ENCODE results near the gene TMEM132E. TPM values are rescaled to one million over a fixed set of nuclear protein-coding genes. Genes with fewer than 3 reads are reported as not detected.

Gene TMEM132E
- total and polyA plus RNA-seq, 2 of the 8 experiments (the other 6 are each of a cell fraction or from before 2014, with no cell fraction given) = 0.45 to 0.60 TPM

GRCh38 chr17:34672176-34672785 lies 92.9 kb downstream of the TMEM132E start:
- H2AK5ac ChIP-seq (ENCODE audit: low read depth, low read length) = no peak overlapping the region
- no peak overlapping the region for H3K14ac ChIP-seq (ENCODE audit: insufficient read length)
- no peak overlapping the region for H3K4me3 ChIP-seq (ENCODE audit: extremely low read depth in 1 of 4, insufficient read depth in 2 of 4, low read depth in 3 of 4, low read length in 4 of 4)
- H2AFZ ChIP-seq (ENCODE audit: low read length) = no peak overlapping the region
- no peak for DNase-seq (ENCODE audit: low read depth in 1 of 2, low spot score in 2 of 2)
- H3K18ac ChIP-seq (ENCODE audit: extremely low read depth, low read length) = no peak overlapping the region
- ChIA-PET CTCF (ENCODE audit: partially characterized antibody) (interaction anchor here (0.8 to 1.8 kb wide), 2 partner anchors 34 to 41 kb away, joined by 3 to 4 read pairs; no protein-coding TSS in a partner anchor), POLR2A (ENCODE audit: partially characterized antibody) (no interaction called here)
- no peak overlapping the region for H3K4me2 ChIP-seq (ENCODE audit: insufficient read depth in 1 of 2, low read depth in 2 of 2, low read length in 2 of 2)
- no peak overlapping the region for H2BK5ac ChIP-seq (ENCODE audit: low read depth, low read length)
- no peak overlapping the region for H4K8ac ChIP-seq (ENCODE audit: extremely low read depth, insufficient read depth, low read length)
- H2BK12ac ChIP-seq (ENCODE audit: low read depth, low read length) = no peak overlapping the region
- H3K9me3 ChIP-seq (ENCODE audit: insufficient read depth in 2 of 2, low read depth in 1 of 2, low read length in 1 of 2) = no peaks in the 10 kb centered on the region
- no peak overlapping the region for H3K27ac ChIP-seq (ENCODE audit: low read depth, low read length)
- H3K23me2 ChIP-seq (ENCODE audit: low read depth, low read length) = no peaks in the 10 kb centered on the region
- peaks cover 0 to 3% (median 0%) of the 10 kb centered on the region in 4 experiments; a peak in 1 of 7 replicates for H3K4me1 ChIP-seq (replicated peaks in 1 of 4; ENCODE audit: control insufficient read depth in 3 of 4, insufficient read depth in 4 of 4, low read length in 3 of 4)
- no peak for FAIRE-seq
- no peaks in the 10 kb centered on the region for H3K79me2 ChIP-seq (ENCODE audit: control insufficient read depth in 1 of 2, insufficient read depth in 2 of 2, low read length in 2 of 2)
- no peak overlapping the region for H2BK120ac ChIP-seq (replicated peaks; ENCODE audit: low read depth, low read length)
- no peaks in the 10 kb centered on the region for H3K79me1 ChIP-seq (ENCODE audit: low read depth, low read length)
- no peaks in the 10 kb centered on the region for H4K20me1 ChIP-seq (replicated peaks in 1 of 2; ENCODE audit: control insufficient read depth in 1 of 2, insufficient read depth in 2 of 2, low read length in 2 of 2)
- H3K23ac ChIP-seq (ENCODE audit: insufficient read length) = no peak overlapping the region
- H4K91ac ChIP-seq (replicated peaks; ENCODE audit: insufficient read length, low read length) = no peak overlapping the region
- no peaks in the 10 kb centered on the region for H3K36me3 ChIP-seq (ENCODE audit: control insufficient read depth in 2 of 4, insufficient read depth in 4 of 4, low read length in 3 of 4)
- H3K56ac ChIP-seq (replicated peaks; ENCODE audit: insufficient read length, low read depth, low read length) = no peak overlapping the region
- WGBS, 2 experiments (ENCODE audit: extremely low coverage in 1 of 2, insufficient coverage in 1 of 2, insufficient read length in 1 of 2, insufficient replicate concordance in 2 of 2, low coverage in 1 of 2, low lambda C conversion rate in 2 of 2, missing lambda C conversion rate in 1 of 2) = 57% methylated on average over 3 of the region's 3 CpGs; no CpG with 5 or more reads in 1 of the 2 experiments
- H3K27me3 ChIP-seq (replicated peaks in 1 of 4; ENCODE audit: control insufficient read depth in 3 of 4, extremely low read depth in 1 of 4, insufficient read depth in 3 of 4, low read length in 3 of 4) = no peaks in the 10 kb centered on the region
- H4K5ac ChIP-seq (ENCODE audit: insufficient read length, low read depth, low read length) = no peak overlapping the region
- H3K9ac ChIP-seq (replicated peaks in 1 of 4; ENCODE audit: extremely low read depth in 1 of 4, low read depth in 3 of 4, low read length in 3 of 4) = no peak overlapping the region
- no peak overlapping the region for H2BK20ac ChIP-seq (ENCODE audit: low read length)
- no peak overlapping the region for H2BK15ac ChIP-seq (ENCODE audit: low read length)
- no peak overlapping the region for H3K4ac ChIP-seq (replicated peaks; ENCODE audit: insufficient read length, low read depth, low read length)
- TF ChIP-seq JUND (IDR thresholded peaks at IDR 0.05; ENCODE audit: low read length) = no peak
- no peak for TF ChIP-seq ZNF274 (IDR thresholded peaks at IDR 0.05; ENCODE audit: borderline replicate concordance, extremely low read depth, low read length)
- no peak for TF ChIP-seq RBBP5 (IDR thresholded peaks at IDR 0.05; ENCODE audit: borderline replicate concordance, low read depth, low read length)
- TF ChIP-seq BCL11A (IDR thresholded peaks at IDR 0.05; ENCODE audit: low read depth in 2 of 2, low read length in 2 of 2) = no peak
- TF ChIP-seq SUZ12 (IDR thresholded peaks at IDR 0.05; ENCODE audit: low read length) = no peak
- no peak for TF ChIP-seq YY1 (IDR thresholded peaks at IDR 0.05; ENCODE audit: low read depth, low read length)
- no peak for TF ChIP-seq TCF12 (IDR thresholded peaks at IDR 0.05; ENCODE audit: low read depth, low read length)
- TF ChIP-seq USF2 (IDR thresholded peaks at IDR 0.05; ENCODE audit: low read length) = no peak
- TF ChIP-seq EP300 (IDR thresholded peaks at IDR 0.05; ENCODE audit: borderline replicate concordance in 1 of 2, low read depth in 2 of 2, low read length in 2 of 2) = no peak
- TF ChIP-seq BRCA1 (IDR thresholded peaks at IDR 0.05; ENCODE audit: low read depth, low read length) = no peak
- TF ChIP-seq SIRT6 (IDR thresholded peaks at IDR 0.05; ENCODE audit: low read length) = no peak
- TF ChIP-seq HDAC6 (IDR thresholded peaks at IDR 0.05; ENCODE audit: low read depth, low read length) = no peak
- no peak for TF ChIP-seq SP2 (IDR thresholded peaks at IDR 0.05; ENCODE audit: low read length)
- TF ChIP-seq SP1 (IDR thresholded peaks at IDR 0.05; ENCODE audit: low read depth, low read length) = no peak

Measured in H1 (cell line).